ENCODE data around the gene PCNX2.

Gene PCNX2

DNA sequence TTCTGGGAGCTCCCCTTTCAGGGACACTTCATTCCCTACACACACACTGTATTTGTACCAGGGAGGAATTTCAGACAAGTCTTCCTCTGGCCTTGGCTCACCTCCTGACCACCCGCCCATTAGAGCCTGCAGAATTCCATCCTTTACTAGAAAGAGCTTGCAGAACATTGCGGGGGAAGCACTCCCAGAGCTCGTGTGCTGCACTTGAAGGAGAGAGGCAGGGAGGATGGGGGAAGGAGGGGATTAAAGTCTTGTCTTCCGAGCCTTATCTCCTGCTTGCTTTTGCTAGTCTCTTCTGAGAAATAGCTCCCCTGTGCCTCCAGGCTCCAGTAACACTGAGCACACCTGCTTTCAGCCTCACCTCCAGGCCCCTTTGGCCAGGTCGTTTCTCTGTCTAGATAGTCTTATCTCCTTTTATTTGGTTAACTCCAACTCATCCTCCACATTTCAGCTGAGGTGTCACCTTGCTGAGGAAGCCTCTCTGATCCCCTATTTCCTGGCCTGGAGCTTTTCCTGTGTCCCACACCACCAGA is 62.0 kb downstream of the PCNX2 start:
- TF ChIP-seq, protein P1, sequence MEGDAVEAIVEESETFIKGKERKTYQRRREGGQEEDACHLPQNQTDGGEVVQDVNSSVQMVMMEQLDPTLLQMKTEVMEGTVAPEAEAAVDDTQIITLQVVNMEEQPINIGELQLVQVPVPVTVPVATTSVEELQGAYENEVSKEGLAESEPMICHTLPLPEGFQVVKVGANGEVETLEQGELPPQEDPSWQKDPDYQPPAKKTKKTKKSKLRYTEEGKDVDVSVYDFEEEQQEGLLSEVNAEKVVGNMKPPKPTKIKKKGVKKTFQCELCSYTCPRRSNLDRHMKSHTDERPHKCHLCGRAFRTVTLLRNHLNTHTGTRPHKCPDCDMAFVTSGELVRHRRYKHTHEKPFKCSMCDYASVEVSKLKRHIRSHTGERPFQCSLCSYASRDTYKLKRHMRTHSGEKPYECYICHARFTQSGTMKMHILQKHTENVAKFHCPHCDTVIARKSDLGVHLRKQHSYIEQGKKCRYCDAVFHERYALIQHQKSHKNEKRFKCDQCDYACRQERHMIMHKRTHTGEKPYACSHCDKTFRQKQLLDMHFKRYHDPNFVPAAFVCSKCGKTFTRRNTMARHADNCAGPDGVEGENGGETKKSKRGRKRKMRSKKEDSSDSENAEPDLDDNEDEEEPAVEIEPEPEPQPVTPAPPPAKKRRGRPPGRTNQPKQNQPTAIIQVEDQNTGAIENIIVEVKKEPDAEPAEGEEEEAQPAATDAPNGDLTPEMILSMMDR (IDR thresholded peaks at IDR 0.05), result no peak

DNA sequence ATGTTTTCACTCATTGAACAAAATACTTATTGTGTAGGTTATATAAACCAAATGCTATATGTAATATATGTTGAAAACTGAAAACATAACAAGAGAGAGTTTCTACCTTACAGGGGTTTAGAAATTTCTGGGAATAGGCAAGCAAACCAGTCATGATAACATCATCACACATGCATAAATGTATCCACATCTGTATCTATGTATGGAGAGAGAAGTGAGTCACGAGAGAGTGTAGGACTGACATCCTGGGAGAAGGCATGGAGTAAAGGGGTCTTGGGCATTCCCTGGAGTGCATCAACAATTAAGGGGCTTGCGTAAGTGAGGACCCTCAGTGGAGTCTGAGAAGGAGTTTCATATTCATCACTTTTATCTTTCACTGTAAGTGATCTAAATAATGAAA is 65.5 kb downstream of the PCNX2 start:
- TF ChIP-seq, protein P1 (IDR thresholded peaks at IDR 0.05), result no peak

DNA sequence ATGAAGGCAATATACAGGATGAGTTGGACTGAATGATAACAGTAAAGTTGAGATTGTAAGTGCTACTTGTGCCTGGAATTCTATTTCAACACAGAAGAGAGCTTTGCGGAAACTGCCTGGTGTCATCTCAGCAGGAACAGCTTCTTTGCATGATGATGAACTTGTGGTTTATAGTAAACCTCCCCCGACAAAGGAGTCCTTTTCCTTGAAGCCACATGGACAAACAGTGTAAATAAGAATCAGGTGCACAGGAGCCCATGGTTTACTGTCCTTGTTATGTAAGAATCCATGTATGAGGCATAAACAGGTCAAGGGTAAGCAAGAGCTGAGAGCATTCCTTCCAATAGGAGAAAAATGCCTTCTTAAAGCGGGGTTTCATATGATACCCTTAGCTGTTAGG is 66.2 kb downstream of the PCNX2 start:
- TF ChIP-seq, protein P1 (IDR thresholded peaks at IDR 0.05), result no peak

DNA sequence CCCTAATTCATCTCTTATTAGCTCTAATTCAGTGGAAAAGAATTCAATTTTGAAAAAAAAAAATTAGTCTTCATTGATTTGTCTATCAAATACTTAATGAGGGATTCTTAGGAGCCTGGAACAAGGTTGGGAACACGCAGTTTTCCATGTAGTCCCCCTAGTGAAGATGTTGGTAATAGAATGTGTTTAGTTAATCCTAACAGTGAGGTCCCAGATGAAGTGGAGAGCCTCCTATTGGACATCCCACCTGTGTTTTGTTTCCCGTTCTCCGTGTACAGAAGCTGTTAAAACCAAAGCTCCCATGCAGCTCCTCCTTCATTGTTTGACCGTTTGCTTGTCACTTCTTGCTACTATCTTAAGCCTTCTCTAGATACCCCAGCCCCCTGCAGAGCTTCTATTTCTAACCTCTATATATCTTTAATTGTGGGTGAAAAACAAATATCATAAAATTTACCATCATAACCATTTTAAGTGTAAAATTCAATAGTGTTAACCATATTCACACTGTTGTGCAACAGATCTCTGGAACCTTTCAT is 67.5 kb downstream of the PCNX2 start:
- TF ChIP-seq, protein P1 (IDR thresholded peaks at IDR 0.05), result no peak

DNA sequence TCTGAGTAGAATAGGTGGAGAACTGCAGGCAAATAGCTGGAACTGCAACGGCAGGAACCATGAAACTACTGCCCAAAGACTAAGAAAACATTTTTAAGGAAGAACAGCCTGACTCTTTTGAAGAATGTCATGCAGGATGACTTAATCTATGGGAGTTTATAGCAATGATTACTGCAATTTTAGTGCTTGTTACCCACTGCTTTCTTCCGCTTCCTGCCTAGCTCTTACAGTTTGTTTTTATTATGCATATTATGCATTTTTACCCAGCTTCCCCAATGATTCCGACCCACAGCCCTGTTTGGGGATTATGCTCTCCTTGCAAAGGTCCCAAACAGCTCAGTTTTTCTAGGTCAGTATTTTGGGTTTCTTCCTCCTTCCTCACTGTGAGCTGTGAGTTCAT is 71.2 kb downstream of the PCNX2 start:
- TF ChIP-seq, protein P1 (IDR thresholded peaks at IDR 0.05), result no peak

DNA sequence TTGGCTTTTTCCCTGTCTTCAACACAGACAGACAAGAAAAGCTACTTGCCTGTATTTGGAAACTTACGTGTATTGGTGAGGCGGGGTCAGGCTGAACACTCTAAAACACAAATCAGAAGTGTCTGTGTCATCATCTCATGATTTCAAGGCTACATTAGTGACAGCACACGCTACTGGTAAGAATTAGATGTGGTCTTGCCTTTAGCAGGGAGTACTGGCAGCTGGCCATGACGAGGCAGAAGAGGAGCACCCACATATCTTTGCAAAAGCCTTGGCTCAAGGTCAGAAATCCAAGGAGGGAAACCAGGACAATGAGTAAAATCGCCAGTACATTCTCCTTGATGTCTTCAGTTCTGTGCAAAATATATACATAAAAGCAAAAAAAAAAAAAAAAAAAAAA is 77.7 kb downstream of the PCNX2 start:
- TF ChIP-seq, protein P1 (IDR thresholded peaks at IDR 0.05), result no peak

DNA sequence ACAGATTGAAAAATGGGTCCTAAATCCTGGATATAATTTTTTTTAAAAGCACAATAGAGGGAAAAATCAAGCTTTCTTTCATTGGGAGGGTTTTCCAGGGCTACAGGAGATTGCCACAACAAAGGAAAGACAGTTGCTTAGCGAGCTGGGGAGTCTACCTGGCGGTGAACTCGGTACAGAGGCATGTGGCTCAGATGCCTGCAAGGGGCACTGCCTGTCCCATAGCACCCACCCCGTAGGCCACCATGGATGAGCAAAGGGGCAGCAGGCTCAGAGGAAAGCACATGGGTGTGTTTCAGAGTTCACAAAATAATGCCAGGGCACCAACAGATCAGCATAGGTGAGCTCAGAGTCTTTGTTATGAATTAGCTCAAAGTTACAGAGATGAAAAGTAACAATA is 79.5 kb downstream of the PCNX2 start:
- TF ChIP-seq, protein P1 (IDR thresholded peaks at IDR 0.05), result no peak
